Activated CD4-positive, alpha-beta T cell treated with anti-CD3 and anti-CD28 coated beads for 36 hours (primary cell): ENCODE results near the gene ENTHD1. TPM values are rescaled to one million over a fixed set of nuclear protein-coding genes. Genes with fewer than 3 reads are reported as not detected.

Experiments
- ATAC-seq: fragments of 200-7000 bp; cut with Tn5 transposase; one replicate; pipeline ENCODE4 v1.10.0; 2021; ENCODE audit warnings: mild to moderate bottlenecking, moderate library complexity
- CTCF ChIA-PET: fragments of 350-600 bp; sonication (Branson Sonifier 250); formaldehyde crosslinking; loops from one replicate; lab custom pipeline; 2021; ENCODE audit warnings: antibody characterized with exemption; lab: Charles Lee
- POLR2A ChIA-PET: fragments of 350-600 bp; sonication (Branson Sonifier 250); formaldehyde crosslinking; loops from one replicate; lab custom pipeline; 2021; ENCODE audit warnings: antibody characterized with exemption, inconsistent platforms; lab: Charles Lee
- DNase-seq: peaks from one replicate; pipeline ENCODE4 v3.0.0-alpha.2; 2020
- H3K27ac Mint-ChIP-seq: one replicate; pipeline ENCODE4 v1.8.0; 2021; ENCODE audit warnings: mixed read lengths
- H3K27me3 Mint-ChIP-seq: one replicate; pipeline ENCODE4 v1.8.0; 2021; ENCODE audit warnings: mixed read lengths
- H3K36me3 Mint-ChIP-seq: one replicate; pipeline ENCODE4 v1.8.0; 2021; ENCODE audit warnings: low read depth, mixed read lengths
- H3K4me1 Mint-ChIP-seq: one replicate; pipeline ENCODE4 v1.8.0; 2021; ENCODE audit warnings: mixed read lengths
- H3K4me3 Mint-ChIP-seq: one replicate; pipeline ENCODE4 v1.8.0; 2021; ENCODE audit warnings: mild to moderate bottlenecking, moderate library complexity, mixed read lengths
- H3K9me3 Mint-ChIP-seq: one replicate; pipeline ENCODE4 v1.8.0; 2021; ENCODE audit warnings: low read depth, mixed read lengths
- intact Hi-C, 2 experiments: fragments of 100-400 bp; cut with DNase I in 1 of 2; cut with micrococcal nuclease in 1 of 2; formaldehyde crosslinking; loops; one replicate each; pipeline versions ENCODE4 v1.14.2 to v1.15.1; 2022 to 2024; cut with DNase I, micrococcal nuclease
- total RNA-seq, 2 experiments: library from RNA; stranded (reverse); gene quantifications; one replicate each; pipeline ENCODE4 v1.2.3, GENCODE V29; 2021

Gene ENTHD1
- total RNA-seq, 2 experiments from 2014 or later, result 0.59 to 0.70 TPM

GRCh38 chr22:39724390-39724789 lies 169.2 kb downstream of the ENTHD1 start:
- ChIA-PET POLR2A (no interaction called here), CTCF (no interaction called here)
- Mint-ChIP-seq H3K27ac (no peak overlapping the region), H3K9me3 (no peaks in the 10 kb centered on the region), H3K36me3 (no peaks in the 10 kb centered on the region), H3K4me3 (no peak overlapping the region), H3K4me1 (no peaks in the 10 kb centered on the region), H3K27me3 (no peaks in the 10 kb centered on the region)
- ATAC-seq, result peak; percentile 55
- intact Hi-C loops, result no loop called here
- no peak for DNase-seq

- ATAC-seq, result no peak
- no peak overlapping the region for H3K27ac Mint-ChIP-seq
- intact Hi-C loops, result no loop called here
- DNase-seq, result no peak
- H3K27me3 Mint-ChIP-seq, result no peaks in the 10 kb centered on the region
- no peak overlapping the region for H3K4me3 Mint-ChIP-seq
- no peaks in the 10 kb centered on the region for H3K4me1 Mint-ChIP-seq
- H3K36me3 Mint-ChIP-seq, result no peaks in the 10 kb centered on the region
- ChIA-PET POLR2A (no interaction called here), CTCF (no interaction called here)
- H3K9me3 Mint-ChIP-seq, result no peaks in the 10 kb centered on the region
These were observed 169.6 kb downstream of the ENTHD1 start for GRCh38 chr22:39723899-39724351.

- CTCF ChIA-PET, result no interaction called here
- no peaks in the 10 kb centered on the region for H3K4me1 Mint-ChIP-seq
- H3K27ac Mint-ChIP-seq, result no peak overlapping the region
- H3K27me3 Mint-ChIP-seq, result no peaks in the 10 kb centered on the region
- intact Hi-C loops, result no loop called here
- no peaks in the 10 kb centered on the region for H3K9me3 Mint-ChIP-seq
- no peak for DNase-seq
- POLR2A ChIA-PET, result no interaction called here
- no peaks in the 10 kb centered on the region for H3K36me3 Mint-ChIP-seq
- ATAC-seq, result no peak
- H3K4me3 Mint-ChIP-seq, result no peak overlapping the region
These were observed 170.1 kb downstream of the ENTHD1 start for GRCh38 chr22:39723463-39723862.

- H3K27ac Mint-ChIP-seq, result no peak overlapping the region
These were observed 171.1 kb downstream of the ENTHD1 start for GRCh38 chr22:39722501-39722900.

GRCh38 chr22:39722032-39722325 lies 171.6 kb downstream of the ENTHD1 start:
- CTCF ChIA-PET, result no interaction called here

More at GRCh38 chr22:39722501-39722900, 171.1 kb downstream of the ENTHD1 start:
- intact Hi-C loops, result no loop called here
- no peaks in the 10 kb centered on the region for H3K27me3 Mint-ChIP-seq
- ChIA-PET CTCF (no interaction called here), POLR2A (interaction anchor here (0.6 kb wide), 1 partner anchor 198 kb away, joined by 4 read pairs; no protein-coding TSS in a partner anchor)
- no peaks in the 10 kb centered on the region for H3K4me1 Mint-ChIP-seq
- DNase-seq (no peak), ATAC-seq (no peak)
- no peaks in the 10 kb centered on the region for H3K36me3 Mint-ChIP-seq
- H3K4me3 Mint-ChIP-seq, result no peak overlapping the region
- H3K9me3 Mint-ChIP-seq, result no peaks in the 10 kb centered on the region

GRCh38 chr22:39721206-39722031 lies 172.1 kb downstream of the ENTHD1 start:
- CTCF ChIA-PET, result no interaction called here
- POLR2A ChIA-PET, result no interaction called here

More at GRCh38 chr22:39722032-39722325, 171.6 kb downstream of the ENTHD1 start:
- no peak for ATAC-seq
- no peak overlapping the region for H3K4me3 Mint-ChIP-seq
- no peaks in the 10 kb centered on the region for H3K4me1 Mint-ChIP-seq
- no peaks in the 10 kb centered on the region for H3K36me3 Mint-ChIP-seq
- intact Hi-C loops, result no loop called here
- no peak overlapping the region for H3K27ac Mint-ChIP-seq
- DNase-seq, result no peak
- POLR2A ChIA-PET, result interaction anchor here (0.6 kb wide), 1 partner anchor 198 kb away, joined by 4 read pairs; no protein-coding TSS in a partner anchor
- no peaks in the 10 kb centered on the region for H3K27me3 Mint-ChIP-seq
- no peaks in the 10 kb centered on the region for H3K9me3 Mint-ChIP-seq

GRCh38 chr22:39719559-39720450 lies 173.8 kb downstream of the ENTHD1 start:
- ATAC-seq (no peak), DNase-seq (no peak)
- ChIA-PET CTCF (no interaction called here), POLR2A (no interaction called here)
- Mint-ChIP-seq H3K4me1 (no peaks in the 10 kb centered on the region), H3K27me3 (no peaks in the 10 kb centered on the region), H3K9me3 (no peaks in the 10 kb centered on the region), H3K4me3 (no peak overlapping the region), H3K36me3 (no peaks in the 10 kb centered on the region), H3K27ac (no peak overlapping the region)
- intact Hi-C loops, result no loop called here

More at GRCh38 chr22:39721206-39722031, 172.1 kb downstream of the ENTHD1 start:
- H3K27ac Mint-ChIP-seq, result no peak overlapping the region
- H3K36me3 Mint-ChIP-seq, result no peaks in the 10 kb centered on the region
- DNase-seq (no peak), ATAC-seq (peak; percentile 58)
- no peaks in the 10 kb centered on the region for H3K27me3 Mint-ChIP-seq
- intact Hi-C loops, result no loop called here
- no peak overlapping the region for H3K4me3 Mint-ChIP-seq
- no peaks in the 10 kb centered on the region for H3K9me3 Mint-ChIP-seq
- H3K4me1 Mint-ChIP-seq, result no peaks in the 10 kb centered on the region

DNA sequence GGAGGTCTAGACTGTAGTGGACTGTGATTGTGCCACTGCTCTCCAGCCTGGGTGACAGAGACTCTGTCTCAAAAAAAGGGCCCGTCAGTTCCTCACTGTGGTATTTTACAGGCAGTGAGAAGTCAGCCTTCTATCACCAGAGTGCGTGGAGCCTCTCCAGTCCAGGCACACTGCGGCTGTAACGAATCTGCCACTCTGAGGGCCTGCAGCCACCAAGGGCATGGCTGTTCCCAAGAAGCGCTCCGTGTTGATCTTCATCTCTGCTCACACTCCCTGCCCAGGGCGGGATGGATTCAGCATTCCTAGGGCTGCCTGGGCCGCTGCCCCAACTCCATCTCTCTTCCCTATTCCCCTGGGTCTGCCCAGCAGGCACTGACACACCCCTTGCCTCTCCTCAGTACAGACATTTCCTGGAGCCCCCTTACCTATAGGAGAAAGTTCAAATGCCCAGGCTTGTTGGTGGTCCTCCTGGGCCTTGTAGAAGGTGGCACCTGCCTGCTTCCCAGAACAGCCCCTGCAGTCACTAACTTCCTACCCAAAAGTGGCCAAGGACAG lies 174.6 kb downstream of the ENTHD1 start:
- H3K27me3 Mint-ChIP-seq, result no peaks in the 10 kb centered on the region
- no peaks in the 10 kb centered on the region for H3K9me3 Mint-ChIP-seq
- ChIA-PET POLR2A (no interaction called here), CTCF (interaction anchor here (1.0 kb wide), 1 partner anchor 306 kb away, joined by 3 read pairs; no protein-coding TSS in a partner anchor)
- ATAC-seq (no peak), DNase-seq (no peak)
- H3K4me1 Mint-ChIP-seq, result no peaks in the 10 kb centered on the region
- intact Hi-C loops, result no loop called here
- H3K27ac Mint-ChIP-seq, result no peak overlapping the region
- no peaks in the 10 kb centered on the region for H3K36me3 Mint-ChIP-seq
- H3K4me3 Mint-ChIP-seq, result no peak overlapping the region

GRCh38 chr22:39718206-39718605 lies 175.4 kb downstream of the ENTHD1 start:
- ChIA-PET CTCF (interaction anchor here (0.8 to 1.0 kb wide), 2 partner anchors 48 to 306 kb away, joined by 3 read pairs; no protein-coding TSS in a partner anchor), POLR2A (interaction anchor here (0.7 kb wide), 1 partner anchor 629 kb away, joined by 3 read pairs; no protein-coding TSS in a partner anchor)
- no peaks in the 10 kb centered on the region for H3K36me3 Mint-ChIP-seq
- H3K27ac Mint-ChIP-seq, result no peak overlapping the region
- H3K27me3 Mint-ChIP-seq, result no peaks in the 10 kb centered on the region
- ATAC-seq, result no peak
- DNase-seq, result no peak
- no peak overlapping the region for H3K4me3 Mint-ChIP-seq
- intact Hi-C loops, result no loop called here
- H3K4me1 Mint-ChIP-seq, result no peaks in the 10 kb centered on the region
- H3K9me3 Mint-ChIP-seq, result no peaks in the 10 kb centered on the region

DNA sequence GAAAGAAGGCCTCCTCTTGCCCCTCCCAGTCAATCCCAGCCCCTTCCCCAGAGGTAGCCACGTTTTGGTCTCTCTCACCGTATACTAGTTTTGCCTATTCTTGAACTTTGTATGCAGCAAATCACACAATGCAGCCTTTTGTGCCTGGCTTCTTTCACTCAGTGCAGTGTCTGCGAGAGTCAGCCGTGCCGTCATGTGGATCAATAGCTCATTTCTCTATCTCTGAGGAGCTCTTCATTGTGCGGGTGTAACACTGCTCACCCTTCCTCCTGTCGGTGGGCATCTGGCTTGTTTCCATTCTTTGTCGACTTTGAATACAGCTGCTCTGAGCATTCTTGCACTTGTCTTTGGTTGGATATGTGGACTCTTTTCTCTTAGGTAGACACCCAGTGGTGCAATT lies 176.5 kb downstream of the ENTHD1 start:
- intact Hi-C loops, result no loop called here
- Mint-ChIP-seq H3K36me3 (no peaks in the 10 kb centered on the region), H3K4me3 (no peak overlapping the region), H3K9me3 (no peaks in the 10 kb centered on the region), H3K27me3 (no peaks in the 10 kb centered on the region), H3K27ac (no peak overlapping the region), H3K4me1 (no peaks in the 10 kb centered on the region)
- DNase-seq (no peak), ATAC-seq (no peak)
- ChIA-PET CTCF (interaction anchor here (0.6 kb wide), 3 partner anchors 10 to 112 kb away, joined by 3 read pairs; no protein-coding TSS in a partner anchor), POLR2A (no interaction called here)

GRCh38 chr22:39716534-39716933 lies 177.0 kb downstream of the ENTHD1 start:
- DNase-seq (no peak), ATAC-seq (no peak)
- intact Hi-C loops, result no loop called here
- Mint-ChIP-seq H3K9me3 (no peaks in the 10 kb centered on the region), H3K27ac (no peak overlapping the region), H3K4me3 (no peak overlapping the region), H3K27me3 (no peaks in the 10 kb centered on the region), H3K36me3 (no peaks in the 10 kb centered on the region), H3K4me1 (no peaks in the 10 kb centered on the region)
- ChIA-PET POLR2A (no interaction called here), CTCF (interaction anchor here (0.6 kb wide), 1 partner anchor 401 kb away, joined by 3 read pairs; no protein-coding TSS in a partner anchor)
